ENCODE data around the gene TPT1. TPM values are rescaled to one million over a fixed set of nuclear protein-coding genes. Genes with fewer than 3 reads are reported as not detected.

The TPT1 gene
- total and polyA plus RNA-seq, 9 of the 15 experiments (the other 6 are each of a cell fraction or from before 2014, with no cell fraction given) = 602 to 2,508 (median 1,784) TPM

GRCh38 chr13:45353895-45354294 lies 12.9 kb upstream of the TPT1 start:
- no peak overlapping the region for H2AFZ ChIP-seq (ENCODE audit: low read depth, low read length)
- no peak for FAIRE-seq
- no peak overlapping the region for H3K9ac ChIP-seq (ENCODE audit: insufficient read depth in 1 of 2, low read depth in 2 of 2, low read length in 2 of 2)
- no peak for DNase-seq (ENCODE audit: extremely low read depth in 1 of 4, low spot score in 3 of 4)
- BruUV-seq (replicated peaks) = no TSS peak
- ChIA-PET CTCF (ENCODE audit: low intra/inter-chr PET ratio) (no interaction called here), POLR2A (interaction anchor here (0.7 to 2.9 kb wide), 3 partner anchors 9 to 375 kb away, joined by 3 to 11 read pairs (median 4); partner anchors contain the start of gene TPT1)
- H3K27me3 ChIP-seq (ENCODE audit: control insufficient read depth in 2 of 2, insufficient read depth in 2 of 2, low read length in 2 of 2) = no peaks in the 10 kb centered on the region
- no peaks in the 10 kb centered on the region for H3K79me2 ChIP-seq (ENCODE audit: control insufficient read depth, insufficient read depth, low read length)
- intact Hi-C loops (cut with micrococcal nuclease) = no loop called here
- no peaks in the 10 kb centered on the region for H4K20me1 ChIP-seq (replicated peaks; ENCODE audit: control insufficient read depth, insufficient read depth, low read length)
- ATAC-seq = no peak
- peaks cover 5% of the 10 kb centered on the region; the same call in 1 of the 3 replicates for H3K36me3 ChIP-seq (ENCODE audit: control insufficient read depth, insufficient read depth, low read length)
- no peaks in the 10 kb centered on the region for H3K4me1 ChIP-seq (replicated peaks in 1 of 2; ENCODE audit: control insufficient read depth in 2 of 2, insufficient read depth in 2 of 2, low read length in 2 of 2)
- H3K4me3 ChIP-seq = no peak overlapping the region
- no peaks in the 10 kb centered on the region for H3K9me3 ChIP-seq (replicated peaks; ENCODE audit: control insufficient read depth, insufficient read depth, low read depth, low read length)
- no peaks in the 10 kb centered on the region for H3K9me1 ChIP-seq (ENCODE audit: control insufficient read depth, insufficient read depth, low read length)
- H3K4me2 ChIP-seq (ENCODE audit: insufficient read depth, low read length) = no peak overlapping the region
- 100% methylated on average over 1 of the region's 1 CpG for WGBS (ENCODE audit: insufficient coverage, low coverage, missing lambda C conversion rate)
- in situ Hi-C loops (cut with MboI) = loop anchor here (25.0 kb wide), 1 partner anchor 358 kb away; the partner anchor contains the start of gene CBY2
- no peak overlapping the region for H3K27ac ChIP-seq (ENCODE audit: extremely low read depth, low read depth, low read length)
- TF ChIP-seq, protein P1, sequence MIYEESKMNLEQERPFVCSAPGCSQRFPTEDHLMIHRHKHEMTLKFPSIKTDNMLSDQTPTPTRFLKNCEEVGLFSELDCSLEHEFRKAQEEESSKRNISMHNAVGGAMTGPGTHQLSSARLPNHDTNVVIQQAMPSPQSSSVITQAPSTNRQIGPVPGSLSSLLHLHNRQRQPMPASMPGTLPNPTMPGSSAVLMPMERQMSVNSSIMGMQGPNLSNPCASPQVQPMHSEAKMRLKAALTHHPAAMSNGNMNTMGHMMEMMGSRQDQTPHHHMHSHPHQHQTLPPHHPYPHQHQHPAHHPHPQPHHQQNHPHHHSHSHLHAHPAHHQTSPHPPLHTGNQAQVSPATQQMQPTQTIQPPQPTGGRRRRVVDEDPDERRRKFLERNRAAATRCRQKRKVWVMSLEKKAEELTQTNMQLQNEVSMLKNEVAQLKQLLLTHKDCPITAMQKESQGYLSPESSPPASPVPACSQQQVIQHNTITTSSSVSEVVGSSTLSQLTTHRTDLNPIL (CRISPR knock-in tag; IDR thresholded peaks at IDR 0.05) = no peak
- no peak for TF ChIP-seq ETV6 (IDR thresholded peaks at IDR 0.05; ENCODE audit: borderline replicate concordance in 1 of 2, low read depth in 2 of 2, low read length in 1 of 2)
- no peak for TF ChIP-seq ETV6 (CRISPR knock-in tag; IDR thresholded peaks at IDR 0.05; ENCODE audit: borderline replicate concordance)
- no peak for TF ChIP-seq ATF6 (CRISPR knock-in tag; IDR thresholded peaks at IDR 0.05)
- TF ChIP-seq, protein P2, sequence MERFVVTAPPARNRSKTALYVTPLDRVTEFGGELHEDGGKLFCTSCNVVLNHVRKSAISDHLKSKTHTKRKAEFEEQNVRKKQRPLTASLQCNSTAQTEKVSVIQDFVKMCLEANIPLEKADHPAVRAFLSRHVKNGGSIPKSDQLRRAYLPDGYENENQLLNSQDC (CRISPR knock-in tag; IDR thresholded peaks at IDR 0.05) = no peak
- TF ChIP-seq ZBTB11 (CRISPR knock-in tag; IDR thresholded peaks at IDR 0.05) = no peak
- TF ChIP-seq FOXA3 (CRISPR knock-in tag; conservative IDR thresholded peaks at IDR 0.05 in 1 of 2, IDR thresholded peaks at IDR 0.05 in 1 of 2) = no peak
- TF ChIP-seq CREB3 (tag; conservative IDR thresholded peaks at IDR 0.05; ENCODE audit: low read depth) = no peak
- TF ChIP-seq SNIP1 (IDR thresholded peaks at IDR 0.05; ENCODE audit: low read depth) = no peak
